Measurements from ENCODE around the gene ADCY4. TPM values are rescaled to one million over a fixed set of nuclear protein-coding genes. Genes with fewer than 3 reads are reported as not detected.

Gene ADCY4
- total RNA-seq, 1 donor from 2014 or later = 143 TPM

Other genes starting within 250 kb of the ADCY4 start
- gene PCK2, start 240.8 kb downstream of the ADCY4 start, total RNA-seq = 26.1 TPM
- 52.3 TPM for gene DCAF11, start 220.3 kb downstream of the ADCY4 start, total RNA-seq
- gene NRL, start 220.1 kb downstream of the ADCY4 start, total RNA-seq = not detected
- gene FITM1, start 204.4 kb downstream of the ADCY4 start, total RNA-seq = not detected
- 55.5 TPM for gene PSME1, start 198.9 kb downstream of the ADCY4 start, total RNA-seq
- gene EMC9, start 193.5 kb downstream of the ADCY4 start, total RNA-seq = 3.4 TPM
- gene PSME2, start 188.5 kb downstream of the ADCY4 start, total RNA-seq = 100 TPM
- gene RNF31, start 187.6 kb downstream of the ADCY4 start, total RNA-seq = 182 TPM
- gene IRF9, start 173.8 kb downstream of the ADCY4 start, total RNA-seq = 24.7 TPM
- 9.6 TPM for gene REC8, start 163.0 kb downstream of the ADCY4 start, total RNA-seq
- 140 TPM for gene IPO4, start 146.3 kb downstream of the ADCY4 start, total RNA-seq
- gene TM9SF1, start 139.6 kb downstream of the ADCY4 start, total RNA-seq = 86.5 TPM
- not detected for gene TSSK4, start 129.4 kb downstream of the ADCY4 start, total RNA-seq
- 27.0 TPM for gene CHMP4A, start 121.6 kb downstream of the ADCY4 start, total RNA-seq
- gene MDP1, start 119.0 kb downstream of the ADCY4 start, total RNA-seq = 58.8 TPM
- gene NEDD8, start 102.7 kb downstream of the ADCY4 start, total RNA-seq = 72.8 TPM
- 37.5 TPM for gene GMPR2, start 102.1 kb downstream of the ADCY4 start, total RNA-seq
- gene TINF2, start 92.4 kb downstream of the ADCY4 start, total RNA-seq = 70.0 TPM
- gene TGM1, start 71.9 kb downstream of the ADCY4 start, total RNA-seq = 1.7 TPM
- gene RABGGTA, start 63.5 kb downstream of the ADCY4 start, total RNA-seq = 54.9 TPM
- 100 TPM for gene DHRS1, start 35.3 kb downstream of the ADCY4 start, total RNA-seq
- 33.5 TPM for gene NOP9, start 35.2 kb downstream of the ADCY4 start, total RNA-seq
- 72.8 TPM for gene CIDEB, start 27.1 kb downstream of the ADCY4 start, total RNA-seq
- gene LTB4R2, start 24.9 kb downstream of the ADCY4 start, total RNA-seq = 3.0 TPM
- gene LTB4R, start 23.6 kb downstream of the ADCY4 start, total RNA-seq = 3.6 TPM
- 2.3 TPM for gene RIPK3, start 4.9 kb upstream of the ADCY4 start, total RNA-seq
- gene NFATC4, start 33.1 kb upstream of the ADCY4 start, total RNA-seq = 58.9 TPM
- gene NYNRIN, start 63.9 kb upstream of the ADCY4 start, total RNA-seq = 23.1 TPM
- gene CBLN3, start 94.6 kb upstream of the ADCY4 start, total RNA-seq = 2.2 TPM
- 70.4 TPM for gene KHNYN, start 94.9 kb upstream of the ADCY4 start, total RNA-seq
- gene SDR39U1, start 107.7 kb upstream of the ADCY4 start, total RNA-seq = 98.3 TPM
- not detected for gene CMA1, start 173.2 kb upstream of the ADCY4 start, total RNA-seq
- gene CTSG, start 241.2 kb upstream of the ADCY4 start, total RNA-seq = not detected

Data from ascending aorta (tissue), 1 donor.